HG02798 (cell line): ENCODE results near the gene CLK1.
A peak's percentile ranks its signal among the peaks of the same experiment; 100 is the strongest.
"Not testable (repeated sequence)": the region's sequence is repeated elsewhere in the genome, so short reads cannot be mapped to it uniquely, and the experiment has no call there.

Source experiments
- ATAC-seq: cut with Tn5 transposase; IDR thresholded peaks from one replicate; pipeline ENCODE4 v1.9.1; 2021; ENCODE audit warnings: mild to moderate bottlenecking; ENCODE audit not compliant: unreplicated experiment, poor library complexity

The CLK1 gene

DNA sequence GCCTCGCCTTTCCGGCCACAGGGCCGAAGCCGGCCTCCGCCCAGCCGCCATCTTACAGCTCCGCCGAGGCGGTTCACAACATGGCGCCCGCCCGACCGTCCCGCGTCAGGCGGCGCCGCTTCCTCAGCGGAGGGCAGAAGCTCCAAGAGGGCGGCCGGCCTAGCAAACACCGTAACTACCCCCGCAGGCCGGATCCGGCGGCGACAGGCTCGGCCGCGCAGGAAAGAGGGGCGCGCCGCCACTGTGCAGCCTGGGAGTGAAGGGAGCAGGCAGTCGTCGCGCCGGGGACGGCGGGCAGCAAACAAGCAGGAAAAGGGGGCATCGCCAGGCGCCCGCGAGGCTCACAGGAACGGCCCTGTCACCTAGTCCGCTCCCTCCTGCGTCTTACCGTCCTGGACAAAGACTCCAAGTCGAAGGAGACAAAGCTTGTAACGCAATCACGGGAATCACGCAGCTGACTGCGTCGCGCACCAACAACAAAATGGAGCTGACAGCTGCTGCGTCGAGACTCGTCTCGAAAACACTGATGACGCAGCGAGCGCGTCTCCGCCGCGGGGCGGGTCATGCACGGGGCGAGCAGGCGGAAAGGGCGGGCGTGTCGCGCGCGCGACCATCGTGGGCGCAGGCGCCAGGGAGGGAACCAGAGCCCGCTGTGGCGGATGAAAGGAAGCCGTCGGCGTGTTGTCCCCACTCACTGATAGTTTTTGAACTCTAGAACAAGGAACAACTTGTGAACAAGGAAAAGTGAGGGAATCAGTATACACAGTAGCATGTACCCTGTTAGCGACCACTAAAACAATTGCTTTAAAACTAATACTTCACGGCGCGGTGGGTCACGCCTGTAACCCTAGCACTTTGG is at the start of gene CLK1:
CLK1 (minus strand) TSS at position 483 of the 859 bp plus-strand sequence. CDS start 2,796 bp downstream, outside the sequence.
- ATAC-seq = peak; percentile 92

DNA sequence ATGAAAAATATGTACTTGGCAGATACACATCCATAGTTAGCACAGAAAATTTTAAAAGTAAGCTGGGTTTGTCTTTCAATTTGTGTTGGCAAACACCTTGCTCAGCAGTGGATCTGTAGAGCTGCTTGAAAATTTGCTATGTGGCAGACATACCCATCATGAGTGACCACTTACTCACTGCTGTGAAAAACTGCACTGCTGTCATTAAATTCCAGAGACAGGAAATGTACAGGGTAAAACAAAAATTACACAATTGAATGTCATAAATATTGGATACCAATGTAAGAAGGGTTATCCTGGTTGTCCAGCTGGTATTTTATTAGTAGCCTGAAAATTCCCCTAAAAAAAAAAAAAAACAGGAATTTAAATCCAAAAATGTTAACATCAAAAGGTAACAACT is 49.2 kb upstream of the CLK1 start:
- no peak for ATAC-seq

DNA sequence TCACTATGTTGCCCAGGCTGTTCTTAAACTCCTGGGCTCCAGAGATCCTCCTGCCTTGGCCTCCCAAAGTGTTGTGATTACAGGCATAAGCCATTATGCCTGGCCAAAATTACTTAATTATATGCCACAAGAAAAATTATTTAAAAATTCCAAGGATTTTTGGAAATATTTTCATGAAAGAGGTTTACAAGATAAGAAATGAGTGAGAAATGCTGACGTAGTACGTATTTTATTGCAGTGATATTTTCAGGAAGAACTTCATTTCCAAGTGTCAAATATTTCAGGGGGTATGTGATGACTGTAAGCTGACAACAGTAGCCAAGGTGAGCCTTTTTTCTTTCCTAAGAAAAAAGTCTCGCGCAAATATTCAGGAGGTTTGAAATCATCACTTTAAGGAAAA is 45.5 kb upstream of the CLK1 start:
- ATAC-seq = no peak

DNA sequence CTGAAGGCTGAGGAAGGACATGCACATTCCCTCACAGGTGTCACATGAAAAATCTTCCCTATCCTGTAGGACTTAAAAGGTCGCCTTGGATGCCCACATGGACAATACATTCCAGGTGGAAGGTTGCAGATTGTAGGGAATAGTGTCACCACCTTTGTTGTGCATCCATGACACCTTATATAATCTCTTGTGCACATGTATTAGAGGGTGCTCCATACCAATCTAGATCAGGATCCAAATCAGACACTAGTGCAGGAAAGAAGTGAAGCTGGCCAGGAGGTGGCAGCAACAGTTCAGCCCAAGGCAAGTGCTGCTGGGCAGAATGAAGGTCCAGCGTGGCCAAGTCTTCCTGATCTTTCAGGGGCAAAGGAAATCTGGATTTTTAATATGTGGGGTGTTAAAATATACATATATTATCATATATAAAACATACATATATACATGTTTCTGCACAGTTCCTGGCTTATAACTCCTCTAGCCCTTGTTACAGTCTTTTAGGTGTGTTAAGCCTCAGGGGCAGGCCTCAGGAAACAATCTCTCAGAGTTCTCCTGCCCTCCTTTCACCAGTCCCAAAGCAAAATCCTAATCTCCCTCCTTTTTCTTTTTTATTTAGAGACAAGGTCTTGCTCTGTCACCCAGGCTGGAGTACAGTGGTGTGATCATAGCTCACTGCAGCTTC is 41.3 kb upstream of the CLK1 start:
- no peak for ATAC-seq

DNA sequence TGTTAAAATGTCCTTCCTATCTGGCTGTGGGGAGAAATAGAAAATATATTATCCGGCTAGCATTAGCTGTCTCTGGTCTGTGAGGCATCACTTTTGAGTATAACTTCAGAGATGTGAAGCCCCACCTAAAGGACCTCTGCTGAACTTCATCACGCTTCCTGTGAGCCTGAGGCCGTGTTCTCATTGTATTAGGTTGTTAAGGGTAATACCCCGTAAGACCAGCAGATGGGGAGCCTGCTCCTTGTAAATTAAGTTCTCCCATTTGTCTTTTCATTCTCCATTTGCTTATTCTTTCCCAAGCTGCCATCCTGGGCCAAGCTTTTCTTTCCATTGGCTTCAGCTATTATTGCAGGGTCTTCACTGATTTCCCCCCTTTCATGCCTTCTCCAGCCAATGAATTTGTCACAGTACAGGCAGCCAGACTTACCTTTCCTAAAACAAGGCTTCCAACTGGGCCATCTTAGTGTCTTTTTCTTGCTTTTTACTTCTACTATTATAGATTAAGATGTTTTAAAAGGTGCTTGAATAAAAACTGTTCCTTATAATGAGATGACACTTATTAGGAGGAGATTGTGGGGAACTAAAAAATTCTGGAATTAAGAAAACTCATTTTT is 37.1 kb upstream of the CLK1 start:
- peak; percentile 96 for ATAC-seq

DNA sequence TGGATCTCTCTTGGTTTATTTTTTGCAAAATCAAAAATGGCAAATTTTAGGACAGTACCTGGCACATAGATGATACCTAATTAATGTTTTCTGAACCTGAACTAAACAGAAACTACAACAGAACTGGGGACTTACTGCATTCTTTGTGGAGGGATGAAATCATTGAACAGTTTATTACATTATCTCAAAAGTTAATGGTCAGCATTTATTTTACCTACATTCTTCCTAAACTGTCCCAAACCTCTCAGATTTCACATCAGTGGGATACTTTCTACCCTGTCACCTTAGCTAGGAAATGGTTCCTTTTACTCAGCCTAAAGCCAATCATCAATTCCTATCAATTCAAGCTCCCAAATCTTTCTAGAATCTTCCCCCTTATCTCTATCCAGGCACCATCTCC is 35.0 kb upstream of the CLK1 start:
- ATAC-seq = no peak

DNA sequence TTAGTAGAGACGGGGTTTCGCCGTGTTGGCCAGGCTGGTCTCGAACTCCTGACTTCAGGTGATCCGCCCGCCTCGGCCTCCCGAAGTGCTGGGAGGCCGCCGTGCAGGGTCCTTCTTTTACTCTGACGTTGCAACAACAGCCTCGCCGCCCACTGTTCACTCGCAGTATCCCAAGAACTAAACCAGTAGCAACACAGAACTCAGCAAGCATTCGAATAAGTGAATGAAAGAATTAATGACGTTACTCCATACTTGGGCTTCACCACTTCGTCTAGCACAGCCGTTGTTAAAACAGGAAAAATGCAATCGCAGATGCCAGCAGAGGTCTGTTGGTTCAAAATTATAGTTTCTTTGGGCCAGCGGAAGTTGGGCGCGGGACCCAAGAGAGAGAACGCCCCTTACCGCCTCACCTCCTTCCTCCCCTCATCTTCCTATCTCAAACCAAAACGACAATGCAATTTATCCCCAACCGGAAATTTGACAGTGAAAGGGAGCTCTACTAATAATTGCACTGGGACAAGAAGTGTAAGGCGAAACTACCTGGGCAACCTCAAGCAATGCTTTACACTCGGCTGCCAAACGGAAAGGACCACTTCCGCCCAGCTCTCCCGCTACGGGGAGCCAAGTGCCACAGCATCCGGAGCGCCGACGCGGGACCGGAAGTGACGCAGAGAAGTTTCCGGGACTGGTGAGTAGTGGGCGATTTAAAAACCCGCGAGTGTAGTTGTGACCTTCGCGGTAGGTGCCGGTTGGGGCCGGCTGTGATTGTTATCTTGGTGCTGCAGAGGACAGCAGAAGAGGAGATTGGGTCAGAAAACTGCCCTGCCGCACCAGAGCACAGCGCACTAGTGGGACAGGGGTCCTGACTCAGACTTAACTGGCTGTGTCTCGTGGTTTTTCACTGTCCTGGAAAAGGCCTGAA is 24.5 kb upstream of the CLK1 start, which contains the start of the genes NIF3L1 and PPIL3:
NIF3L1 (plus strand) TSS at position 668 of the 922 bp plus-strand sequence. CDS start 2,573 bp downstream, outside the sequence.
PPIL3 (minus strand) TSS at position 374 of the 922 bp plus-strand sequence. CDS start 1,462 bp downstream, outside the sequence.
- ATAC-seq = peak; percentile 90

DNA sequence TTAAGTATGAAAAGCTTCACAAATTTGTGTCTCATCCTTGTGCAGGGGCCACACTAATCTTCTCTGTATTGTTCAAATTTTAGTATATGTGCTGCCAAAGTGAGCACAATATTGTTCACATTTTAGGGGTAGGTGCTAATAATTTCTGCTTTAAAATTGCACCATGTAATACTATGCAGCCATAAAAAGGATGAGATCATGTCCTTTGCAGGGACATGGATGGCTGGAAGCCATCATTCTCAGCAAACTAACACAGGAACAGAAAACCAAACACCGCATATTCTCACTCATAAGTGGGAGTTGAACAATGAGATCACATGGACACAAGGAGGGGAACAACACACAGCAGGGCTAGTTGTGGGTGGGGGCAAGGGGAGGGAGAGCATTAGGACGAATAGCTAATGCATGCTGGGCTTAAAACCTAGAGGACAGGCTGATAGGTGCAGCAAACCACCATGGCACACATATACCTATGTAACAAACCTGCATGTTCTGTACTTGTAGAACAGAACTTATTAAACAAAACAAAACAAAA is 17.3 kb upstream of the CLK1 start:
- not testable (repeated sequence) for ATAC-seq

DNA sequence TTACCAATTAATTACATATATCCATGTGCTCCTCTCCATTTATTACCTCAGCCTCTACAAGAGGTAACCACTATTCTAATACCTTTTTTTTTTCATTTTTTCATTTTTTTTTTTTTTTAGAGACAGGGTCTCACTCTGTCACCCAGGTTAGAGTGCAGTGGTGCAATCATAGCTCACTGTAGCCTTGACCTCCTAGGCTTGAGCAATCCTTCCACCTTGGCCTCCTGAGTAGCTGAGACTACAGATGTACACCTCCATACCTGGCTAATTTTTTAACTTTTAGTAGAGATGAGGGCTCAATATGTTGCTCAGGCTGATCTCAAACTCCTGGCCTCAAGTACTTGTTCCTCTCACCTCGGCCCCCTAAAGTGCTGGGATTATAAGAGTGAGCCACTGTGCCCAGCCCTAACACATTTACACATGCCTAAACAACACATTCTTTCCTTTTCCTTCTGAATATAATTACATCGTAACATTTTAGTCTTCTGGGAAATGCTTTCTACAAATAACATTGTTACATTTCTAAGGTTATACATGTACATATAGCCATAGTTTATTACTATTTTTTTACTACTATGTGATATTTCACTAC is 13.9 kb upstream of the CLK1 start:
- no peak for ATAC-seq

DNA sequence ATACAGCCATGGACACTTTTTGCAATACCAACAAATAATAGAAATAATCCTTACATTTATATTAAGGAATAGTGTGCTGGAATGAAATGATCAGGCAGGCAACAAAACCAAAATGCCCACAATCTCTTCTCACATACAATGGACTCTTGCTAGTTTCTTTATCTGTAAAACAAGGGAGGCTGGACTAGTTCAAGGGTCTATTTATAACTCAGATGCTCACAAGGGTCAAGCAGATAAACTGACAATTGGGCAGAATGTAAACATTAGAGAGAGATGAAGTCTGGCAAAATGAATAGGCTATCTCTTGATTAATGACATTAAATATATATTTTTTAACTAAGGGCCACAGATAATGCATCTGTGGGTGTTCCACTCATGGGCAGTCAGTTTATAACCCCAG is 13.0 kb upstream of the CLK1 start:
- no peak for ATAC-seq

DNA sequence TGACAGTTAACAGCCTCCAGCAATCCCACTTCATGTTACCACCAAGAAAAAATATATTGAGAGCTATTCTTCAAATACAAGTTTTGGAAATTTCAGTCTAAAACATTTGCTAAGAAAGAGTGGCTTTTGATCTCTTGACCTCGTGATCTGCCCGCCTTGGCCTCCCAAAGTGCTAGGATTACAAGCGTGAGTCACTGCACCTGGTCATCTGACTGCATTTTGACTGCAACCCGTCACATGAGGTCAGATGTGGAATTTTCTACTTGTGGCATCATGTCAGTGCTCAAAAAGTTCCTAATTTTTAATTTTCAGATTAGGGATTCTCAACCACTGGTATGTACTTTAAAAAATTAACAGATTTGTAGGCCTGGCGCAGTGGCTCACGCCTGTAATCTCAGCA is 9.1 kb upstream of the CLK1 start:
- ATAC-seq = no peak

DNA sequence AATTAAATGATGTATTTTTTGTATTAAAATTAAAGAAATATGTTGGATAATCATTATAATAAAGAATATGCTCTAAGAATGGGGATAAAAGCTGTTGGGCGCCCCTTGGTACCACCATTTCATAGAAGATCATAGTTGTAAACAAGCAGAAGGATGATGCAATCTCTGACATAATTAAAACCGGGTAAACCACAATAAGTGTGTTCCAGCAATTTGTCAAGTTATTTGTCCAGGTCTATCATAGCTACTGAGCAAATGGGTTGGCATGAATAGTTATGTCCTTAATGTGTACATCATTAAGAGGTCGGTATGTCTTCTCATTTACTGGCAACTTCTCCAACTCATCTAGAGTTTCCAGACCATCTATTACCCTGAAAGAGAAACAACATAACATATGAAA is 6.7 kb upstream of the CLK1 start:
- no peak for ATAC-seq

DNA sequence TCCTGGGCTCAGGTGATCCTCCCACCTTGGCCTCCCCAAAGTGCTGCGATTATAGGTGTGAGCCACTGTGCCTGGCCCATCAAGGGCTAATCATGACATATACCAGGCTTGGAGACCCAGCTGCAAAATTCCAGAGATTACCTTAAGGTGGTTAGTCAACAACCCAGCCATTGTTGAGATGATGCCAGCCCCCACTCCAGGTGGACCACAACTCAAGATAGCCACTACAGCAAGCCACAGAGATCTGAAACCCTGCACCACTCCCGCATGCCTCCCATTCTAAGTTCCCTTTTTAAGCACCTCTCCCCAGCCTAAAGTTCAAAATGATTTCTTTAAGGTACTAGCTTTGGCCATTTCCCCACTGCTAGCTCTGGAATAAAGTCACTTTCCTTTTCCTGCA is 4.6 kb upstream of the CLK1 start:
- ATAC-seq = no peak

DNA sequence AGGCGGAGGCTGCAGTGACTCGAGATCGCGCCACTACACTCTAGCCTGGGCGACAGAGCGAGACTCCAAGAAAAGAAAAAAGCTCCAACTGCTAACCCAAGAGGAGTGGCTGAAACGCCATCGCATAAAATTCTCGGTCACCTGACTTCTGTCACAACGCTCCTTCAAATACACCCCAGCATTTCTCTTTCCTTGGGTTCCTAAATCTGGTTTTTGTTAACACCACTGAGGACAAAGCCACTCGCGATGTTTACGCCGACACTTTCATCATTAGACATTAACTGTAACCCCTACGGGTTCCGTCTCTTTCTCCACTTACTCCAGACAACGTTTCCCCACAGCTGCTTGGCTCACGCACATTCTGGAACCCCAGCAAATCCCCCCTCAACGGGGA is 679 bp downstream of the CLK1 start:
- ATAC-seq = peak; percentile 1

DNA sequence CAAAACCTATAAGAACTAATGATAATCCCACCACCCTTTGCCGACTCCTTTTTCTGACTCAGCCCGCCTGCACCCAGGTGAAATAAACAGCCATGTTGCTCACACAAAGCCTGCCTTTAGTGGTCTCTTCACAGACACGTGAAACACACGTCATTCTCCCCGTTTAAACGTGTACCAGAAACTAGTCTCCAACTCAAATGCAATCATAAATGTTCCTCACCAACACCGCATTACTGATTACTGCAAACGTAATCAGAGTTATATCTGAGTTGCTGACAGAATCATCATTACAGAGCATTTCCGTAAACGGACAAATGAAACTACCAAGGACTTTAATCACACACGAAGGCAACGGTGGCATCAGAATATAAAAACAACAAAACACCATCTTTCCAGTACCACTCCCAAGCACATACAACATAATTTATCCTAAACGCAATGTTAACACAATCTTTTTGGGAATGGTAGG is 1.9 kb downstream of the CLK1 start:
- ATAC-seq = no peak

DNA sequence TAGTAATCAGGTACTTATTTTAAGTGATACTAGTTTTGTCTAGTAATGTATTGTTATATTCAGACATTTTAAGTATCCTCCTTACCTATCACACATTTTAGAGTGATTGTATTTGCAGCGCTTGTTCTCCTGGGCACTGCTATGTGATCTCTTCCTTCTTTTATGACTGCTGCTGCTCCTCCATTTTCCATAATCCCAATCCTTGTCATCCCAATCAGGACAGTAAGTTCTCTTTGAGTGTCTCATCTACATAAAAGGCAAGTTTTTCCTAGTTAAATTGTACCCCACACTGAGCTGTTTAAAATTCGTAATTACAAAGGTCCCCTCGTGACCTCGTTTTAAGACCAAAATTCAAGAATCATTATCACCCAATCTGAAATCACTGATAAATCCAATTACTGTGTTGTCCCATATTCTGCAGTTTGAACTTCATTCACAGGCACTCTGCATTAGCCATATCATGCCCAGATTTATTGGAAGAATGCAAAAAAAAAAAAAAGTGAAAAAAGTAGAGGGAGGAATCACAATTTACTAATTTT is 2.8 kb downstream of the CLK1 start:
- no peak for ATAC-seq

DNA sequence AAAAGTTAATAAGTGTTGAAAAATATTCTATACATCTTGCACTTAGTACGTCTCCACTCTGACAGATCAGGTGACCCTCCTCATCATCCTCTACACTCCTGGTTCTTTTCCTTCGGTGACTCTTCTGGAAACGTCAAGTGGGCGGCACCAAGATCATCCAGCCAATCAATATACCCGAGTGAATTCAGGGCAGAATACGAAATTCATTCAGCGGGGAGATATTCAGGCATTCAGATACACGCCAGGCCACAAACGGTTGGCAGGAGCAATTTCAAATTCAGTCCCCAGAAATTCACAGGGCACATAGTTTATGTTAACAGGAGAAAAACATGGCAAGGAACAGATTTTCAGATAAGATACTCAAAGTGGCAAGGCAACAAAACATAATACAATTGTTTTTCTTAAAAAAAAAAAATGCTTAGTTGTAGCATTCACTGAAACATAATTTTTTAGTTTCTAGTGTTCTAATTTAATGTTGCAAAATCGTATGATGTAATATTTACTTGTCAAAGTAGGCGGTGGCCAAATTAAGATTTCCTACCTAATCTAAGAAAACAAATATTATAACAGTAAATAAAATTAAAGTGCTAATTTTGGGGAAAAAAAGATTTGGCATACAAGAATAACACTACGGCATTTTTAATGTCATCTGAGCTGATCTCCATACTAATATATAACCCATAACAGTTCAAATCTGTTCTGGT is 4.2 kb downstream of the CLK1 start:
- ATAC-seq = no peak

DNA sequence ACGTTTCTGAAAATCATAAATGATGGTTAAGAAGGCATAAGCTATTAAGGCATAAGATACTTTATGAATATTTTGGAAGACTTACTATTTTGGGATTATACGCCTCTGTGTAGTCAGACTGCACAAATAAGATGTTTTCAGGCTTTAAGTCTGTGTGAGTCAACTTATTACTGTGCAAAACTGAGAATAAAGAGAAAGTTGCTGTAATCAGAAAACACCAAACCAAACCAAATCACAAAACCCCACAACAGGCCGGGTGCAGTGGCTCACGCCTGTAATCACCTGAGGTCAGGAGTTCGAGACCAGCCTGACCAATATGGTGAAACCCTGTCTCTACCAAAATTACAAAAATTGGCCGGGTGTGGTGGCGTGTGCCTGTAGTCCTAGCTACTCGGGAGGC is 7.7 kb downstream of the CLK1 start:
- no peak for ATAC-seq
